ENCODE data around the gene ASB7. TPM values are rescaled to one million over a fixed set of nuclear protein-coding genes. Genes with fewer than 3 reads are reported as not detected.

The ASB7 gene
- polyA plus RNA-seq, 10 donors: 7.6 to 10.6 (median 8.8) TPM

DNA sequence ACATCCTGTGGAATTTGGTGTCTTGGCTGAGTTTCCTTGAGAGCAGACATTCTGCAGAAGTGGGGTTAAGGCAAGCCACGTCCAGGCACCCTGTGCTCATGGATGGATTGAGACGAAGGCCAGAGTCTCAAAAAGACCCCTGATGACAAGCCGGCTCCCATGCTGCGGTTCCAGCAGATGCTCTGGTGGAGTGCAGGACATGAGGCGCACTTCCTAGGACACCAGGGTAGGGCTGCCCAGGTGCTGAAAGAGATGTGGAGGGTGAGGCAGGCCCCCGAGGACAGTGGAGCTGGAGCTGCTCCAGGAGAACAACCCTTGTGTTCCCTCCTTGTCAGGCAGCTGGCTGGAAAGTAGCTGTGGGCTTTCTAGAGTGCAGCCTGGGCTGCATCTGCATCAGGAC lies 81.0 kb downstream of the ASB7 start:
- no peak for DNase-seq

DNA sequence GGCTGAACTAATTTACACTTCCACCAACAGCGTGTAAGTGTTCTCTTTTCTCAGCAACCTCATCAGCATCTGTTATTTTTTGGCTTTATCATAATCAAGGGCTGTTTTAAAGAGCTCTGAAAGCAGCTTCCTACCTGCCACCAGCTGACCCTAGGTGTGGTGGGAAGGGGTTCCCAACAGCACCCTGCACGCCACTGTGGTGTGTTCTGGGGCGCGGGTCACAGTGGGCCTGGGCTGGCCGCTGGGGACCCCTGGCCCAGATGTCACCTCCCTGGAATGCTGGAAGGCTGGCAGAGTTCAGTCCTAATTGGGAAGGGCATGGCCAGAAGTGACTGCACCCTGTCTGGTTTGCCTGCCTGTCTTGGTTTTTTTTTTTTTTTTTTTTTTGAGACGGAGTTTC lies 82.2 kb downstream of the ASB7 start:
- DNase-seq: no peak

GRCh38 chr15:100686021-100686724 lies 83.8 kb downstream of the ASB7 start:
- peak; percentile 50 to 90 (median 78) for DNase-seq

- DNase-seq: peak in 2 of 3 donors; percentile 42 to 83
Observed at GRCh38 chr15:100686725-100687473, 84.5 kb downstream of the ASB7 start.

DNA sequence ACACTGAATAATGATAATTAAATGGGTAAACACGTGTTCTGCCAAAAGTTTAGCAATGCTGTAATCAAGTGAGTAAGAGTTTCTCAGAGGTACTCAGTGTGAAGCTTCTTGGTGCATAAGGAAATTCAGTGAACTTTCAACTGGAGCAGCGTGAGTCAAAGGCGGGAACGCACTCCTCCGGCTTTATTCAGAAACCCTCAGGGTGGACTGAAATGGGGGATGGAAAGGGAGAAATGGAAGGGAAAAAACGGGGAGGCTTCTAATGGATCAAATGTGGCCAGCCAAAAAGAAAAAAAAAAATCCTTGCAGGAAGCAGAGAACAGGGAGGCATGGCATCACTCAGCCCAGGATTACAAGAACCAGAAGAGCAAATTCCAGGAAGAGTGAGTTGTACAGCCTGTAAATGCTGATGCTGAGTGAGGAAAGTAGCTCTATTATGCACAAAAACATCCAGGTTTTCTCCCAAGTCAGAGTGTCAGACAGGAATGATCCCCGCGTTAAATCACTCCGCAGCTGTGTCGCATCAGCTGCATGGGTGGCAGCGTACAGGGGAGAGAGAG lies 85.3 kb downstream of the ASB7 start:
- DNase-seq: peak in 2 of 3 donors; percentile 63 to 79

DNA sequence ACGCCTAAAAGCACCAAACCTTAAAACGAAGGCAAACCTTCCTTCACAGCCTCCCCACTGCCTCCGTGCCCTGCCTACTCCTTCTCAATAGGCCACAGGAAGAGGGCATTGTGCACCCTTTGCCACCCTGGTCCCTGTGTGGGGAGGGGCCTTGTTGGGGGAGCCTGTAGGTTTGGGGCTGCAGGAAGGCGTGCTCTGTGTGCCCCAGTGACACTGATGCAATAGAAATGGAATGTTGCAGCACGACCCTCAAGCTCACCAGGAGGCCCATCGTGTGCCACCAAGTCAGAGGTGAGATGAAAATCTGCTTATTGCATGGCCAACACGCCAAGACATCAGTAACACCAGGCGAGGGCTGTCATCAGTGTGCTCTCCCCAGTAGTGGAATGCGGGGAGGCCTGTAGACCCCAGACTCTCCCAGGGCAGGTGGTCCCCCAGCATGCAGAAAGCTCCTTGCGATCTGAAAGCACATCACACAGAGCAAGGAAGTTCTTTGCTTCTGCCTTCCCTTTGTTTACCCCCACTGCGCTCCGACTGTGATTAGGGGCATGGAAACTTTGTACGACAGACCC lies 86.2 kb downstream of the ASB7 start:
- DNase-seq: peak in 1 of 3 donors; percentile 2

DNA sequence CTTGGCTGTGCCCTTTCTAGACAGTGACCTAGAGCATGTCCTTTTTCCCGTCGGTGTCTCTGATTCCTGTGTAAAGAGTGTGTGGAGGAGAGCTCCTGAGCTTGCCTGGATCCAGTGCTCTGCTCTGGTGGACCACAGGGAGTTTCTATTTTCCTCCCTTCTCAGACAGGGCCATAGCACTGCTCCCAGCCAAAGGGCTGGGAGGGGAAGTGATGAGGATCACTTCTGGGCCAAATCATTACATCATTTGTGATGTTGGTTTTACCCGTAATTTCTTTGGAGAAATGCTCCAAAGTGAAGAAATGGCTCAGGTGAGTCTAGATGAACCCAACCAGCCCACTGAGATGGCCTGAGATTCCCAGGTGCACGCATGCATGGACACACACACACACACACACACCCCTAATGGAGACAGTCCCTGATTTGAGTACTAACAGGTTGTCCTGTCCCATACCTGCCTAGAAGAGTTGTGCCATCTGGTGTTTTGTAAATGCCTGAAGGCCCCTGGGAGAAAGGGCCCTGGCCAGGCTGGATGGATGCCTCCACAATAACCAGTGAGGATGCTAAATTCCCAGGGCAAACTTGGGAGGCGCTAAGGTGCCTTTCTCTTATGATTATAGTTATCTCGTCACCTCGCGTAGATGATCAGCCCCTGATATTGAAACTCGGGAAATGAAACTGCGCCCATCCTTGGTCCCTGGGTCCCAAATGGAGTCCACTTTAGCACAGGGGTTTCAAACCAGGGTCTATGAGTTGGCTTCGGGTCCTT lies 86.9 kb downstream of the ASB7 start:
- DNase-seq: peak in 1 of 3 donors; percentile 64

- DNase-seq: peak in 2 of 3 donors; percentile 28 to 65
Observed at GRCh38 chr15:100690032-100690794, 87.8 kb downstream of the ASB7 start.

DNA sequence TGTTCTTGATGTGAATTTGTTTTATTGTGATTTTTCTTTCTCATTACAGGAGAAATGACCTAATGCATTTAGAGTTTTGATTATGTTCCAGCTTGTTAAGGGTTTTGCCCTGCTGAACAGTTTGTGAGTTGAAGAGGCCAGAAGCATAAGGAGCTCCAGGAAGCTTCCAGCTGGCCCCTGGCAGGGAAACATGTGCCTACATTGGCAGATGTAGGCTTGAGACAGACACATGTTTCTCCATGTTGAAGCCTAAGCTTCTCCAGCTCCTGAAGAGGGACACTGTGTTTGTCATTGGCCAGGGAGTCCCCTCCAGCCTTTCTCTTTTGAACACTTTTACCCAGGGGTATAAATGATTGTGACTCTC lies 88.4 kb downstream of the ASB7 start:
- peak in 1 of 3 donors; percentile 55 for DNase-seq

DNA sequence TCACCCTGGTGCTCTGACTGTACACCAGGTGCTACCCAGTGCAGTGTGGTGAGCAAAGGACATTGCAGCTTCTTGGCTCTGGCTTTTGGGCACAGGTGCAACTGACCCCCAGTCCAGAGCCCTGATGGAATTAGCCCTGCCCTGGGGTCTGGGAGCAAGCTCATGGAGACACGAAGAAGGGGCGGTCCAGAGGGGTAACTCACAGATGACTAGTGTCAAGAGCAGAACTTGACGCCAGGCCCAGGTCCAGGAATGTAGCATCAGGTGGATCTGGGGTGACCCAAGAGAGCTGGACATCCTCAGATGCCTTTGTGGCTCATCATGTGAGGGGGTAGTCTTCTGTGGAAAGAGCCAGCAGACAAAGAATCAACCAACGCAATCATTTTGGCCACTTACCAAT lies 88.9 kb downstream of the ASB7 start:
- peak in 1 of 3 donors; percentile 1 for DNase-seq

DNA sequence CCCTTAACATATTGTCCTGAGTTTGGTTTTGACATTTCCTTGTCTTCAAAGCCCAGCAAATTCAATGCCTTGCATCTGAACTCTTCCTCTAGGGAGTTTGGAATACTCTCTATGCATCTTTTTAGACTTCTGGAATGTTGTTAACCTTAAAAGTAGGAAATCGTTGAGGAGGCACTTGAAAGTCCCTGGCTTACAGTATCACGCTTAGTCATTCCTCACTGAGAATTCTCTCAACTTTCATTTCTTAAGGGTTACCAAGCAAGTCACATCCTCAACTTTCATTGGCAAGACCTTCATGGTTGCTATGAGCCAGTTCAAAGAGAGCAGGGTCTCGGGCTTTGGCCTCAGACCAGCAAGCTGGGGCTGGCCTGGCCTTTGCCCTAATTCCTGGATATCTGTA lies 89.9 kb downstream of the ASB7 start:
- DNase-seq: peak in 1 of 3 donors; percentile 8

DNA sequence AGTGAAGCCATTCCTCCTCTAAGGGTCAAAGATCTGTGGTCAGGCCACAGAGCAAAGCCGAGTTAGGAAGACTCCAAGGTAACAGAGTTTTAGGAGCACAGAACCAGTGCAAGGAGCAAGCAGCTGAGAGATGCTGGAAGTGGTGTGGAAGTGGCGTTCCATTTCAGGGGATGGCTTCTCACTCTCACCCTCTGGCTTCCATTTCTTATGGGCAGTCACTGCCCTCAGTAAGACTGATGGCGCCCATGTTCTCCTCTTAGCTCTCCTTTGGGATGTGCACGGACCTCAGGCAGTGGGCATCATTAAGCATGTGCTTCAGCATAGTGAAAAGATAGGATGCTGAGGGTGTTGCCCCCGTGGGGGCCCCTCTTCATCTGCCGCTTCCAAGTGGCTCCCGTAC lies 90.3 kb downstream of the ASB7 start:
- peak in 1 of 3 donors; percentile 1 for DNase-seq

GRCh38 chr15:100693451-100693850 lies 91.1 kb downstream of the ASB7 start:
- no peak for DNase-seq

DNA sequence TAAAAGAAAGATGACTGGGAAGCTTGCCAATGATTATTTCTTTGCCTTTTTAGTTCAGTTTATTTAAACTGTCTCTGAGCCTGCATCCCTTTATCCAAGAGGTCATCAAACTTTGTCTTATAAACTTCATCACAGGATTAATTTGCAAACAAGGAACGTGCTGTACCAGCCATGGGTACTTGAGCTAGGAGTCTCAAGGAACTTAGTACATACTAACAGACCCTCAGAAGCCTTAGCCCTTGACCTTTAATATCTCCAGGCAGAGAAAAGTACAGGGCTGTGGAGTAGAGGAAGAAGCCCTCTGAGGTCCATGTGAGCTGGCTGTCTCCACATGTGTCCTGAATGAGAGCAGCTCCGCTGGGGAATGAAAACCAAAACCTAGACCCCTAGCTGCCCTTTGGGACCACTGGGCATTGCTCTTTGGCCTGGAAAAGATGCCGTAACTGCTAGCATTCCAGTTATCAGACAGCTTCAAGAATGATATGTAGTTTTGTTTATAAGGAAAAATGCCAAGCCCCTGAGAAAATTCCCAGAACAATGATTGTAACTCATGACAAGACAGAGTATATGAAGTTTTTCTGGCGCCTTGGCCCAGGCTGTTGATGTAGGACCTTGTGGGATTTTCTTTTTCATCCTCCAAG lies 92.1 kb downstream of the ASB7 start:
- DNase-seq: peak; percentile 72 to 91 (median 73)

DNA sequence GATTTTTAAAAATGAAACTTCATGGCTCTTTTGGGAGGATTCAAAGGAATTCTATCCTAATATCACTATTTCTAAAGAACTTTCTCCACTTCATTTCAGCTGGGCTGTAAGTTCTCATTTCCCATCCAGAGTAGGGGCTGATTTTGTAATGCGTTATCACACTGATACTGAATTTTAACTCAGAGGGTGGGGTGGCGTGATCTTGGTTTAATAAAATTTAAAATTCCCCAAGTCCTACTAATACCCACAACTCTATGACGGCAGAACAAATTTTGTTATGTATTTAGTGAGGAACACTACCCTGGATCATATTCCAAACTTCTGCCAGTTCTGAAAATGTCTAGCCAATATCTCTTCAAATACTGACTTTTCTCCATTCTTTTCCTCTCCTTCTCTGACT lies 92.7 kb downstream of the ASB7 start:
- no peak for DNase-seq

- peak in 1 of 3 donors; percentile 1 for DNase-seq
Observed at GRCh38 chr15:100696452-100696851, 94.1 kb downstream of the ASB7 start.

All from muscle of back (tissue), 11 donors.